ENCODE data around the gene BEND6.

Gene BEND6

DNA sequence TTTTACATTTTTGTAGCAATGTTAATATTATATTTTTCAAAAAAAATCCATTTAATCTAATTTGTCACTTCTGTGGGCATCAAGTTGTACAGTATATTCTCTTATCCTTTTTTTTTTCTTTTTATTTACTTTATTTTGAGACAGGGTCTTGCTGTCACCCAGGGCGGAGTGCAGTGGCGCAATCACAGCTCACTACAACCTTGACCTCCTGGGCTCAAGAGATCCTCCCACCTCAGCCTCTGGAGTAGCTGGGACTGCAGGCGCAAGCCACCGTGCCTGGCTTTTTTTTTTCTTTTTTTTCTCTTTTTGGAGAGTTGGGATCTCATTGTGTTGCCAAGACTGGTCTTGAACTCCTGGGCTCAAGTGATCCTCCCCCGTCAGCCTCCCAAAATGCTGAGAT is 14.4 kb upstream of the BEND6 start:
- no peak overlapping the region for H3K4me3 ChIP-seq (ENCODE audit: control insufficient read depth, low read depth, low read length)
- TF ChIP-seq, protein P1, sequence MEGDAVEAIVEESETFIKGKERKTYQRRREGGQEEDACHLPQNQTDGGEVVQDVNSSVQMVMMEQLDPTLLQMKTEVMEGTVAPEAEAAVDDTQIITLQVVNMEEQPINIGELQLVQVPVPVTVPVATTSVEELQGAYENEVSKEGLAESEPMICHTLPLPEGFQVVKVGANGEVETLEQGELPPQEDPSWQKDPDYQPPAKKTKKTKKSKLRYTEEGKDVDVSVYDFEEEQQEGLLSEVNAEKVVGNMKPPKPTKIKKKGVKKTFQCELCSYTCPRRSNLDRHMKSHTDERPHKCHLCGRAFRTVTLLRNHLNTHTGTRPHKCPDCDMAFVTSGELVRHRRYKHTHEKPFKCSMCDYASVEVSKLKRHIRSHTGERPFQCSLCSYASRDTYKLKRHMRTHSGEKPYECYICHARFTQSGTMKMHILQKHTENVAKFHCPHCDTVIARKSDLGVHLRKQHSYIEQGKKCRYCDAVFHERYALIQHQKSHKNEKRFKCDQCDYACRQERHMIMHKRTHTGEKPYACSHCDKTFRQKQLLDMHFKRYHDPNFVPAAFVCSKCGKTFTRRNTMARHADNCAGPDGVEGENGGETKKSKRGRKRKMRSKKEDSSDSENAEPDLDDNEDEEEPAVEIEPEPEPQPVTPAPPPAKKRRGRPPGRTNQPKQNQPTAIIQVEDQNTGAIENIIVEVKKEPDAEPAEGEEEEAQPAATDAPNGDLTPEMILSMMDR (IDR thresholded peaks at IDR 0.05; ENCODE audit: control insufficient read depth, insufficient read depth, low read depth, low read length, missing control alignments) = no peak
- no peak for DNase-seq (ENCODE audit: low read depth)

DNA sequence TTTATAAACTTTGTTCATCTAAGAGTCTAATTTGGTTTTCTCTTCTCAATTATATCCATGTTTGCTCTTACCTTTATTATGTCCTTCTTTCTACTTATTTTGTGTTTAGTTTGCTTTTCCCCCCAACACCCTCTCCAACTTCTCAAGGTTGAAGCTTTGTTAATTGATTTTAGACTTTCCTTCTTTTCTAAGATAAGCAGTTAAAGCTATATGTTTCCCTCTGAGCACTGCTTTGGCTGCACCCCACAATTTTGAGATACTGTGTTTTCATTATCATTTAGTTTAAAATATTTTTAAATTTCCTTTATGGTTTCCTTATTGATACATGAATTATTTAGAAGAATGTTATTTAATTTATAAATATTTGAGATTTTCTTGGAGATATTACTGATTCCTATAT is 13.9 kb upstream of the BEND6 start:
- no peak for DNase-seq (ENCODE audit: low read depth)
- H3K4me3 ChIP-seq (ENCODE audit: control insufficient read depth, low read depth, low read length) = no peak overlapping the region
- TF ChIP-seq, protein P1 (IDR thresholded peaks at IDR 0.05; ENCODE audit: control insufficient read depth, insufficient read depth, low read depth, low read length, missing control alignments) = no peak

DNA sequence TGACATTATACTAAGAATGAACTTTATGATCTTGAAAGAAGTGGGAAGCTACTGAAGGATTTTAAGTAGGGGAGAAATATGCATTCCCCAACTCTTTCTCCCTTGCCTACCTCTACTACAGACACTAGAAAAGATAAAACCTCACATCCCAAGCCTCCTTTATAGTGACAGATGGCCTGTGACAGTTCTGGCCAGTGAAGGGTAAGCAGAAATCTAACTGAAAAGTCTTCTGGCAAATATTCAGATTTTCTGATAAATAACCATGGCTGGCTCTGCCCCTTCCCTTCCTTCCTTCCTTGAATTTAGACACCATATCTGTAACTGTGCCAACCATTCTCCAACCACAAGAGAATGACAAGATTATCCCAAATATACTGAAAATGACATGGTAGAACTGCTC is 10.2 kb upstream of the BEND6 start:
- no peak overlapping the region for H3K4me3 ChIP-seq (ENCODE audit: control insufficient read depth, low read depth, low read length)
- DNase-seq (ENCODE audit: low read depth) = no peak
- TF ChIP-seq, protein P1 (IDR thresholded peaks at IDR 0.05; ENCODE audit: control insufficient read depth, insufficient read depth, low read depth, low read length, missing control alignments) = no peak

DNA sequence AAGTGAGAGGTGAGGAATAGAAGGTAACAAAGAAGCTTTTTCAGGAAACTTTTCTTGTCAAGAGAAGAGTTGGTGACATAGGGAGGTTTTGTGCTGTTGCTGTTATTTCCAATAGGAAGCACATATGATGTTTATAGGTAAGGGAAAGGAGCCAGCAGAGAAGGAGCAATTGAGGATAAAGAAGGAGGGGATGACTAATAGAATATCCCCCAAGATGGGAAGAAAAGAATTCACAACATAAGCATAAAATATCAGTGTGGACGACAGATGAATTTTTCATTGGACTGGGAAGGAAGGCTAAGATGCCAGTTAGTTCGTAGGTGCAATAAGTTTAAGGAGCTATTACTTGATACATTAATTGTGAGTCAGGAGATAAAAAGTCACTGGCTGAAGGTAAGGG is 8.5 kb upstream of the BEND6 start:
- DNase-seq (ENCODE audit: low read depth) = no peak
- TF ChIP-seq, protein P1 (IDR thresholded peaks at IDR 0.05; ENCODE audit: control insufficient read depth, insufficient read depth, low read depth, low read length, missing control alignments) = no peak

DNA sequence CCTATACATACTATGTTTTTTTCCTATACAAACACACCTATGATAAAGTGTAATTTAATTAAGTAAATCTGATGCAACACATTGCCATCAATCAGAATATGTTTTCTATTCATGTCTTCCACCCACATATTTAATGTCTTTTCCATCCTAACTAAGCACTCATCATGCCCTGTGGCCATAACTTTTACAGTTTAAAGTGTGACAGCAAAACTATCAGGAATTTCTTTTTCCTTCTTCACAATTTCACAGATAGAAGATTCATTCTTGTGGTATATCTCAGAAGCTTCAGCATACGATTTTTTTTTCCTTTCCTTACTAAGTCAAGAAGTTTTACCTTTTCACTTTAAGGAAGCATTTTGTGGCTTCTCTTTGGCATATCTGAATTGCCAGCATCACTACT is 7.0 kb upstream of the BEND6 start:
- TF ChIP-seq, protein P1 (IDR thresholded peaks at IDR 0.05; ENCODE audit: control insufficient read depth, insufficient read depth, low read depth, low read length, missing control alignments) = no peak
- H3K4me3 ChIP-seq (ENCODE audit: control insufficient read depth, low read depth, low read length) = no peak overlapping the region
- no peak for DNase-seq (ENCODE audit: low read depth)

More for the DNA sequence above, 8.5 kb upstream of the BEND6 start:
- no peak overlapping the region for H3K4me3 ChIP-seq (ENCODE audit: control insufficient read depth, low read depth, low read length)

DNA sequence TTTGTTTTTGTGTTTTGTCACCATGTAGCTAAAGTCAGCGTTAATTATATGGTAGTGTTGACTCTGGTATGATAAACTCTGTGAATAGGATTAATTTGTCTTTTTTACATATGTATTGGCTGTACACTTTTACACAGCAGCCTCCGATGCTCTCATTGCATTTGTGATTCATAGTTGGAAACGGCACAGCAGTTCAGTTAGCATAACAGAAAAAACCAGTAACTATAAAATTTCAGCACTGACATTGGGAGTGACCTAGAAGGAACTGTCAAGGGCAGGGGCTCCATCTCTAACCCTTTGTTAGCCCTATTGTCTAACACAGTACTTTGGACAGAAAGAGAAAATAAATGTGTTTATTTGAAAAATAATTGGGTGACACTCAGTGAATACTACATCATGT is 5.6 kb upstream of the BEND6 start:
- no peak for DNase-seq (ENCODE audit: low read depth)
- no peak overlapping the region for H3K4me3 ChIP-seq (ENCODE audit: control insufficient read depth, low read depth, low read length)
- TF ChIP-seq, protein P1 (IDR thresholded peaks at IDR 0.05; ENCODE audit: control insufficient read depth, insufficient read depth, low read depth, low read length, missing control alignments) = no peak

DNA sequence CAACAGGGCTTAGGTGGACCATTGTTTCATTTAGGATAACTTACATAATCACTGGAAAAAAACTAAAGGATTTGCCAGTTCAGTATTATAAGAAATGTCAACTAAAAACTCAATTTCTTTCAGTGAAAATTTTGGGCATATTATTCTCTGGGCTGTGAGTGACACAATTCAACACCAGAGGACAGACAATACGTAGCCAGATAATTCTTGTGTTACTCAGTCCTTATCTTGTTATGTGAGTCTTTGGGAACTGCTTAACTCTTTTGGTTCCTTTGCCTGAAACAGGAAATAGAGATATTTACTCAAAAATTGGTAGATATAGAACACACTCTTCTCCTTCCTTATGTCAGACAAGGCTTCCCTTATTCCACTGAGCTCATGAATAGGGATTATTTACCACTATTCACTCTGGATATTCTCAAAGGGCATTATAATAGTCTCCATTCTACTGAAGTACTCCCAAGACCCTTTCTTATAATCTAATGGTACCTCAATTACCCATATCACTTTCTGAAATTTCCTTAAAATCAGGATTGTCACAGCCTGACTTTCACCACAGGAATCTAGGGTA is 4.9 kb upstream of the BEND6 start:
- DNase-seq (ENCODE audit: low read depth) = no peak
- TF ChIP-seq, protein P1 (IDR thresholded peaks at IDR 0.05; ENCODE audit: control insufficient read depth, insufficient read depth, low read depth, low read length, missing control alignments) = no peak
- H3K4me3 ChIP-seq (ENCODE audit: control insufficient read depth, low read depth, low read length) = no peak overlapping the region
